Metanephros (tissue), 1 donor: ENCODE data around the gene RCOR3. TPM values are rescaled to one million over a fixed set of nuclear protein-coding genes. Genes with fewer than 3 reads are reported as not detected.

Source experiments
- total RNA-seq: library from RNA; depleted of rRNA; stranded (reverse); fragments of >200 nt; gene quantifications from one replicate; pipeline ENCODE4 v1.2.3, GENCODE V29; 2014

The RCOR3 gene
- 57.8 TPM for total RNA-seq

GRCh38 chr1:211258756-211259637, at the start of gene RCOR3:
Gene RCOR3, plus strand, starts transcription at chr1:211259366. Its CDS starts 195 bp downstream, at chr1:211259561.

GRCh38 chr1:211326528-211327345, 67.6 kb downstream of the RCOR3 start, which contains the start of gene TRAF5:
Gene TRAF5, plus strand, starts transcription at chr1:211326833. Its CDS starts 26,407 bp downstream, at chr1:211353240.

Other genes with a start within 250 kb of the RCOR3 start
- 0.47 TPM for gene KCNH1, start 125.2 kb upstream of the RCOR3 start, total RNA-seq
- gene TRAF5, start 67.5 kb downstream of the RCOR3 start, total RNA-seq, result 21.2 TPM
- gene RD3, start 232.8 kb downstream of the RCOR3 start, total RNA-seq, result not detected